WTC11 (cell line): Measurements from ENCODE around the gene AIF1. TPM values are rescaled to one million over a fixed set of nuclear protein-coding genes. Genes with fewer than 3 reads are reported as not detected.

Experiments used
- ARID4B ChIP-seq: sonication (generic); formaldehyde crosslinking; IDR thresholded peaks from 2 replicates; pipeline ENCODE4 v1.8.0; 2023; ENCODE audit warnings: missing genetic modification reagents, mild to moderate bottlenecking, borderline replicate concordance
- ATF3 ChIP-seq: sonication (generic); formaldehyde crosslinking; conservative IDR thresholded peaks from 2 replicates; pipeline ENCODE4 v1.8.1; 2022; ENCODE audit warnings: mild to moderate bottlenecking, missing genetic modification reagents
- CREB1 ChIP-seq: sonication (generic); formaldehyde crosslinking; IDR thresholded peaks from 2 replicates; pipeline ENCODE4 v1.8.0; 2023; ENCODE audit warnings: mild to moderate bottlenecking, missing genetic modification reagents
- CREM ChIP-seq: sonication (generic); formaldehyde crosslinking; IDR thresholded peaks from 2 replicates; pipeline ENCODE4 v1.8.1; 2022; ENCODE audit warnings: mild to moderate bottlenecking, missing genetic modification reagents, moderate library complexity
- EMX1 ChIP-seq: fragments of 250-450 bp; sonication (Bioruptor Pico); IDR thresholded peaks from 2 replicates; pipeline ENCODE4 v1.8.0; 2021; ENCODE audit warnings: mild to moderate bottlenecking
- ESRRA ChIP-seq: sonication (generic); formaldehyde crosslinking; IDR thresholded peaks from 2 replicates; pipeline ENCODE4 v1.8.1; 2022; ENCODE audit warnings: mild to moderate bottlenecking, missing genetic modification reagents, borderline replicate concordance
- ETV6 ChIP-seq: sonication (generic); formaldehyde crosslinking; IDR thresholded peaks from 2 replicates; pipeline ENCODE4 v1.8.1; 2022; ENCODE audit warnings: mild to moderate bottlenecking, missing genetic modification reagents
- FOXP1 ChIP-seq: sonication (generic); formaldehyde crosslinking; IDR thresholded peaks from 2 replicates; pipeline ENCODE4 v1.8.0; 2022; ENCODE audit warnings: missing genetic modification reagents, mild to moderate bottlenecking, moderate library complexity, borderline replicate concordance
- FOXP4 ChIP-seq: sonication (generic); formaldehyde crosslinking; IDR thresholded peaks from 2 replicates; pipeline ENCODE4 v1.8.0; 2022; ENCODE audit warnings: mild to moderate bottlenecking, missing genetic modification reagents
- JUN ChIP-seq: sonication (generic); formaldehyde crosslinking; IDR thresholded peaks from 2 replicates; pipeline ENCODE4 v1.8.0; 2023; ENCODE audit warnings: mild to moderate bottlenecking, missing genetic modification reagents
- KAT7 ChIP-seq: sonication (generic); formaldehyde crosslinking; IDR thresholded peaks from 2 replicates; pipeline ENCODE4 v1.8.1; 2023; ENCODE audit warnings: missing genetic modification reagents, mild to moderate bottlenecking, borderline replicate concordance
- MYBL2 ChIP-seq: sonication (generic); formaldehyde crosslinking; IDR thresholded peaks from 2 replicates; pipeline ENCODE4 v1.8.1; 2023; ENCODE audit warnings: mild to moderate bottlenecking, moderate library complexity, missing genetic modification reagents
- NFYB ChIP-seq: sonication (generic); formaldehyde crosslinking; conservative IDR thresholded peaks from 2 replicates; pipeline ENCODE4 v1.8.0; 2022; ENCODE audit warnings: low read depth, missing genetic modification reagents
- NR2C2 ChIP-seq: sonication (generic); formaldehyde crosslinking; IDR thresholded peaks from 2 replicates; pipeline ENCODE4 v1.8.0; 2022; ENCODE audit warnings: mild to moderate bottlenecking, missing genetic modification reagents
- NR3C1 ChIP-seq: sonication (generic); formaldehyde crosslinking; conservative IDR thresholded peaks from 2 replicates; pipeline ENCODE4 v1.8.1; 2023; ENCODE audit warnings: low read depth, mild to moderate bottlenecking, missing genetic modification reagents
- RELA ChIP-seq: sonication (generic); formaldehyde crosslinking; IDR thresholded peaks from 2 replicates; pipeline ENCODE4 v1.8.1; 2022; ENCODE audit warnings: missing genetic modification reagents, mild to moderate bottlenecking, borderline replicate concordance
- SMAD3 ChIP-seq: sonication (generic); formaldehyde crosslinking; IDR thresholded peaks from 2 replicates; pipeline ENCODE4 v1.8.0; 2022; ENCODE audit warnings: missing genetic modification reagents, mild to moderate bottlenecking, borderline replicate concordance
- SOX15 ChIP-seq: fragments of 250-450 bp; sonication (Bioruptor Pico); IDR thresholded peaks from 2 replicates; pipeline ENCODE4 v1.9.0; 2021; ENCODE audit warnings: mild to moderate bottlenecking
- USF1 ChIP-seq: sonication (generic); formaldehyde crosslinking; IDR thresholded peaks from 2 replicates; pipeline ENCODE4 v1.8.0; 2022; ENCODE audit warnings: mild to moderate bottlenecking, missing genetic modification reagents
- ZBTB43 ChIP-seq: sonication (generic); formaldehyde crosslinking; IDR thresholded peaks from 2 replicates; pipeline ENCODE4 v1.8.1; 2023; ENCODE audit warnings: mild to moderate bottlenecking, missing genetic modification reagents
- ZNF423 ChIP-seq: fragments of 250-450 bp; sonication (Bioruptor Pico); IDR thresholded peaks from 2 replicates; pipeline ENCODE4 v2.1.2; 2022; ENCODE audit warnings: mild to moderate bottlenecking, moderate library complexity
- ZNF532 ChIP-seq: fragments of 250-450 bp; sonication (Bioruptor Pico); IDR thresholded peaks from 2 replicates; pipeline ENCODE4 v1.9.0; 2021; ENCODE audit warnings: mild to moderate bottlenecking, borderline replicate concordance
- ZSCAN18 ChIP-seq: fragments of 250-450 bp; sonication (Bioruptor Pico); IDR thresholded peaks from 2 replicates; pipeline ENCODE4 v2.1.2; 2022; ENCODE audit warnings: mild to moderate bottlenecking, moderate library complexity
- total RNA-seq: library from RNA; stranded (reverse); gene quantifications from 3 replicates; pipeline ENCODE4 v1.2.3, GENCODE V29; 2021

The AIF1 gene
- total RNA-seq, 1 experiment from 2014 or later = 5.4 TPM

GRCh38 chr6:31665501-31666336 lies 50.7 kb downstream of the AIF1 start, which contains the start of gene CSNK2B (continued):
- no peak; the same call in 1 of the 2 replicates for TF ChIP-seq ARID4B (CRISPR knock-in tag)
- TF ChIP-seq USF1 (CRISPR knock-in tag) = peak; percentile 77; the same call in 1 of the 2 replicates
- TF ChIP-seq SMAD3 = peak; percentile 71; the same call in 1 of the 2 replicates
- TF ChIP-seq ZNF423 (CRISPR knock-in tag) = no peak
- peak; percentile 14; the same call in 1 of the 2 replicates for TF ChIP-seq JUN (CRISPR knock-in tag)
- TF ChIP-seq MYBL2 = no peak
- TF ChIP-seq ETV6 (CRISPR knock-in tag) = 0 out of 2 replicates have a peak, but pooled peaks have one; percentile 29
- no peak for TF ChIP-seq SOX15 (CRISPR knock-in tag)
- peak; percentile 15; the same call in 1 of the 2 replicates for TF ChIP-seq CREM (CRISPR knock-in tag)
- TF ChIP-seq CREB1 = no peak
- no peak for TF ChIP-seq ZBTB43 (CRISPR knock-in tag)
- TF ChIP-seq NR3C1 (CRISPR knock-in tag) = no peak
- TF ChIP-seq RELA = no peak
- TF ChIP-seq NFYB = peak; percentile 38; the same call in 1 of the 2 replicates
- TF ChIP-seq FOXP4 (CRISPR knock-in tag) = peak; percentile 4; the same call in 1 of the 2 replicates
- no peak for TF ChIP-seq ZSCAN18
- TF ChIP-seq ATF3 = no peak
- no peak for TF ChIP-seq ESRRA (CRISPR knock-in tag)
- TF ChIP-seq NR2C2 = peak; percentile 75
- TF ChIP-seq FOXP1 (CRISPR knock-in tag) = no peak
- TF ChIP-seq KAT7 = no peak; the same call in 1 of the 2 replicates
- no peak for TF ChIP-seq ZNF532 (CRISPR knock-in tag)
- TF ChIP-seq EMX1 (CRISPR knock-in tag) = 0 out of 2 replicates have a peak, but pooled peaks have one; percentile 31
